GM21447 (cell line): ENCODE data around the gene SCAF4.
"Not testable (repeated sequence)": the region's sequence is repeated elsewhere in the genome, so short reads cannot be mapped to it uniquely, and the experiment has no call there.

Experiments used
- ATAC-seq: cut with Tn5 transposase; IDR thresholded peaks from one replicate; pipeline ENCODE4 v1.9.1; 2021; ENCODE audit not compliant: unreplicated experiment

The SCAF4 gene

DNA sequence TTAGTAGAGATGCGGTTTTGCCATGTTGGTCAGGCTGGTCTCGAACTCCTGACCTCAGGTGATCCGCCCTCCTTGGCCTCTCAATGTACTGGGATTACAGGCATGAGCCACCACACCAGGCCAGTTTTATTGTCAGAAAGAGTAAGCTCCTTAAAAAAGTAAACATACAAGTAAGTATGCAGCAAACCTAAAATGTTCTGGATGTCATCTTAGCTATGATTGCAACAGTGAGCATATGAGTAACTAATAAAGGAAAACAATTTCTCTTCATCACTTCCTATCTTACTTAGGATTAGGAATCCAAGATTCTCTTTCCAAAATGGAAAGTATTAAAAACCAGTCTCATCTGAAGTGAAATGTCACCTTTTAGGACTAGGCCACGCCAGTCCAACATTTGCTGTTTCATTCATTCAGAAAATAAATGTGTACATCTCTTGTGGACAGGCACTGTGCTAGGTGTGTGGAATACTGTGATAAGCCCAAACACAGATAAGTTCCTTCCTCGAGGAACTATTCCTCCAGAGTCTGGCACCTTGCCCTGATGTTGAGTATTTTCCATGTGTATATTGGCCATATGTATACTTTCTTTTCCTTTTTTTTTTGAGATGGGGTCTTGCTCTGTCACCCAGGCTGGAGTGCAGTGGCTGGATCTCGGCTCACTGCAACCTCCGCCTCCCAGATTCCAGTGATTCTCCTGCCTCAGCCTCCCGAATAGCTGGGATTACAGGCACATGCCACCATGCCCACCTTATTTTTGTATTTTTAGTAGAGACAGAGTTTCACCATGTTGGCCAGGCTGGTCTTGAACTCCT is 5.9 kb upstream of the SCAF4 start:
- not testable (repeated sequence) for ATAC-seq

DNA sequence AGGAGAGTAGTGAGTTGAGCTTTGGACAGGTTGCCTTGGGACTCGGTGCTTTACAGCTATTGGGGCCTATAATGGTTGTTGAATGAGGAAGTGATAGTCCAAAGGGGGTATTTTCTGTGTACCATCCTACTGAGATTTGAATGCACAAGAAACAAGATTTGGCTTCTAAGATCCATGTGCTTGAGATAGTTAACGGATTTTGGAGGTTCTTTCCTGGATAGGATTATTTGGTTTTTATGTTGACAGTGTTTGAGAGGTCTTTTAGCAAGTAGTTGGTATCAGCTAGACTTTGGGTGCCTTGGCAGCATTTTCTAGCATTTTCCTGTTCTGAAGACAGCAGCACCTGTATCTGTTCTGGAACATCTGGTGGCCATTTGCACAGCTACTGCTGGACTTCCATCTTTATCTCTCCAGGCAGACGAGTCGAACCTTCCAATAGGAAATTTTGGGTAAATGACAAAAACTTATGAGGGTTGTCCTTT is 3.6 kb upstream of the SCAF4 start:
- ATAC-seq = no peak

DNA sequence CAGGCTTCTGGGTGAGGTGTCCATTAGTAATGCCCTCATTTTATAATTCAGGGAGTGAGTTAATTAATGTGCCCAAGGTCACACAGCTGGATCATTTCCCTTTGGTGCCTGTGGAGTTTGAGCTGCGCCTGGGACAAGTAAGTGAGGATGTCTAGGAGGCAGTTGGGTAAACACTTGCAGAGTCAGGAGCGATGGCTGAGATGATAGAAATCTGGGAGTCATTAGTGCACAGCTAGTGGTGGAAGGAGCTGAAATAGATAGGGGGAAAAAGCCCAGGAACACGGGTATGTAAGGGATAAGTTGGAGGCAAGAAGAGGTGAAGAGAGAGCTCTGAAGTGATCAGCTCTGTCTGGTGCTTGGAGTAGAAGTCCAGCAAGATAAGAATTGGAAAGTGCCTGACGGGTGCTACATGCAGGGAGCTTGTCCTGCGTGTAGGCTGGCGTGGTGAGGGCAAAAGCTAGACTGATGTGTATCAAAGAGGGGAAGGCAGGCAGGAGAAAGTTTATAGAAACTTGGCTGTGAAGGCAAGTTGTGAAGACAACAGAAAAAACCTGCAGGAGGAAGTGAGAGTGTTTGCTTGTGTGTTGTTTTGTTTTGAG is 1.7 kb upstream of the SCAF4 start:
- ATAC-seq = no peak

DNA sequence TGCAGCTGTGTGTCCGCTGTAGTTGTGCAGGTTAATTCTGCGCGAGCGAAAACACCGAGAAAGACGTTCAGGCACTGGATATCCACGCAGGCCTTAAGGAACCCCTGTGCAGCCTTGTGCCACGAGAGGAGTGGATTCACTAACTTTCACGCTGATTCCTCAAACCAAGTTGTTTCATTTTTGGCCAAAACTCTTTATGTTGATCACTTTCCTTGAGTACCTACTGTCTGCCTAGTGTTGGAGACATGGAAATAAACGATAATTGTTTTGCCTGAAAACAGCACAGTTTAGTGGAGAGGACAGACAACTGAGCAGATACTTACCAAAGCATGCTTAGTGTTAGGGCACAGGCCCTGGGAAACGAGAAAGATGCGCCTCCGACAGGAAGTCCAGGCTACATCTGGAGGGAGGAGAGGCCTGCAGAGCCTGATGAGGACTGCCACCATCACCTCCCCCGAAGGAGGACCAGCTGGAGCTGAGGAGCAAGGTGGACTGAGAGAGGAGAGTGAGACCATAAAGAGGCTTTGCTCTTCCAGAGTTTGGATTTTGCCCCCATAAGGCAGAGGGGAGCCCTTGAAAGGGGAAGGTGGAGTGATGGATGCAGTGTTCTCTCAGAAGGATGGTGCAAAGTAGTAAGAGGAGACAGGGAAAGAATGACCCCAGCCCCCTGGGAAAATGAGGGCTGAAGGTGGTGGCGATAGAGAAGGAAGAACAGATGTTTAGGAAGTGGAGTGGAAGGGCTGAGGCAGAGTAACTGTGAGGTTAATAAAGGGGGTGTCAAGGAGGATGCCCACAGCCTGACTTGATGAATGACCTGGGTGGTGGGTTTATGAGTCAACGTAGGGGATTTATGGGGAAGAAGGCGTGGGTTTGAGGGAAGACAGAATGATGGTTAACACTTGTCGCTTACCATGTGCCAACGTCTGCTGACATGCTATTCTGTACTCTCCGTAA is 956 bp upstream of the SCAF4 start:
- no peak for ATAC-seq

DNA sequence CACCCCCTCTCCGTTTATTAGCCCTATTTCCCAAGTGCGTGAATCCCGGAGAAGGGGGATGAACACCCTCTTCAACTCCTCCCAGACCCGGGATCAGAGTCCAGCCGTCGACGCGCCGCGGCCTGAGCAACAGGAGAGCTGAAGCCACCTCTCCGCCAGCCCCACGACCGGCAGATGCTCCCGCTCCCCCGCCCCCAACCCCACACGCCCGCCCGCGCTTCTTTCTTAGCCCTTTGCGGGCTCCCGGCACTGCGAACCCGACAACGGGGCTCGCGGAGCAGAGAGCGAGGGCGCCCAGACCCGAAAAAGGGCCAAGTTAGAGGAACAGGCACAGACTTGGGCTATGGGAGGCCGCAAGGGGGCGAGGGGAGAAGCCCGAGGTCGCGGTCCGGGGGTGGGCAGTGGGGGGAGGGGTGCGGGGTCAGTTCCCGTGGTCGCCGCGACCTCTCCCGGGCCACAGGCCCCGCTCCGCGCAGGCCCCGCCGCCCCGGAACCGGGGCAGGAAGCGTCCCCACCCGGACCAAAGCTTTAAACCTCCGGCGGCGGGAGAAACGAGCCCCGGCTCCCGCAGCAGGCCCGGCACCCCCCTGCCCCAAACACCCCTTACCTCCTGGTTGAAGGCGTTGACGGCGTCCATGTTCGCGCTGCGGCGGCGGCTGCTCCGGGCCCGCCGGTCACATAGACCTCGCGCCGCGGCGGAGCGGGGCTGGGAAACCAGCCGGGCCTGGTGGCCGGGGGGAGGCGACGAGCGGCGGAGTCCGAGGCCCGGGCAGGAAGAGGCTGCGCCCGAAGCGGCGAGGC is 662 bp downstream of the SCAF4 start:
- ATAC-seq = peak; percentile 15

DNA sequence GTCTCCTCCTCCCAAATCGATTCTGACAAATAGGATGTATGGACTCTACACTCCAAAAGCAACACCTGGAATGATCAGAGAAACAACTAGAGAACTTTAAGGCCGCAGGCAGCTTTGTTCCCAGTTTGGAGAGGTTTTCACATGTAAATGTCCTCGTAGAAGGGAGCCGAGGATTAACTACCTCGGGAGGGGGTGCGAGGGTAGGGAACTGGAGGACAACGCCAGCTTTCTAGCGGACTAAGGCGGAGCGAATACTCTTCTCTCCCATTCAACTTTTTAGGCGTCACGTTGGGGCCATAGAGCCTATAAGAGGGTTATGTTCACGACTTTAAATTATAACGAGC is 1.2 kb downstream of the SCAF4 start:
- ATAC-seq = no peak

DNA sequence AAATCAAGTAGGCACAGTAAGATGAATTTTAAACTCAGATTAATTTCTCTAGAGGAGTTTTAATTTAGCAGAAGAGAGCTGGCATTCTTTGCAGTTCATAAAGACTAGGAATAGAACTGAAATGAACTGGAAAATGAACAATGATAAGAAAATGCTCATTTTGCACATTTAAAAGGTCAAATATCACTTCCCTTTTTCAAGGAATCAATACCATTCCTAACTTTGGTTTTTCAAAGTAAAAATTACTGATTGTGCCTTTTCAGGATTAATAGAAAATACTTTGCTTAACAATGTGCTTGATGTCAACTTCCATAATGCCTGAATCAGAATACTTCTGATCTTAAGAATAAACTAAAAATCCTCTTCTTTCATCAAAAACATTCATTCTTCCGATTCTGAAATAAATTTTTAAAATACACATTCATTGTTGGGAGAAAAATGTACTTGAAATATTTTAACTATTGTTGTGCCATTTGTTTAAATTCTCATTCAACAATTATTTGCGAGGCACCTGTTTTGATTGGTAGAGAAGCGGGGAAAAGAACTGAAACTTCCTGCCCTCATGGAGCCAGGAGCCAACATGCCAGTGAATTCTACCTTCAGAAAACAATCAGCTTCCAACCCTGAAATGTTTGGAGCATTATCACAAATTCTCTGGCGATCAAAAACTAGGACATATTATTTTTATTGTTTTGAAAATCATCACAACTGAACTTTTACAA is 2.1 kb downstream of the SCAF4 start:
- ATAC-seq = no peak

DNA sequence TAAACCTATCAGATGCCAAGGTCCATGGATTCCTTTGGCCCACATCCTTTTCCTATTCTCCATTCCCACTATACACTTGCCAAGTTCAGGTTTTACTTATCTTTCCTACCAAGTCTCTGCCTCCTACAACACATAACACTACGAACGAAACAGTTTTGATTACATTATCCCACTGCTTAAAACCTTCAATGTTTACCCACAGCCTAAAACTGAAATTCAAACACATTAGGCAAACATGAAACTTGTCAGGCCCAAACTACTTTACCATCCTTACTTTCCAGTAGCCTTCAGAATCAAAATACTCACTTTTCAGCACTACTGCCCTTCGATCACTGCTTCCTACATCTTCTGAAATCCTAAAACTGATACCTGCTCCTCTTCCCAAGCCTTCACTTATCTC is 3.0 kb downstream of the SCAF4 start:
- ATAC-seq = no peak

DNA sequence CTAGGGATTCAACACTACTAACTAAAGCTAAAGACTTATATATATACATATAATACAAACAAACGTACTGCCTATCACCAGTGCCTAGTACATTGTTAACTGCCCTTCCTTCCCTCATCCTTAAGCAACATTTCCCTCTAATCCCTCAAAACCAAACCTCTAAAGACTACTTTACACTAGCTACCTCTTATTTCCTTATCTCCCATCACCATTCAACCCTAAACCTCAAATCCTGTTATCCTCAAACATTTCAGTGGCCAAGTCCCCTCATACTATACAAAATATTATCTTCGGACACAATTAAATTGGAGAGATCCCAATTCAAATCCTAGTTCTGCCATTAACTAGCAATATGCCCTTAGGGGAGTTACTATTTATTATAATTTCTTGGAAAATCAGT is 3.7 kb downstream of the SCAF4 start:
- ATAC-seq = no peak

DNA sequence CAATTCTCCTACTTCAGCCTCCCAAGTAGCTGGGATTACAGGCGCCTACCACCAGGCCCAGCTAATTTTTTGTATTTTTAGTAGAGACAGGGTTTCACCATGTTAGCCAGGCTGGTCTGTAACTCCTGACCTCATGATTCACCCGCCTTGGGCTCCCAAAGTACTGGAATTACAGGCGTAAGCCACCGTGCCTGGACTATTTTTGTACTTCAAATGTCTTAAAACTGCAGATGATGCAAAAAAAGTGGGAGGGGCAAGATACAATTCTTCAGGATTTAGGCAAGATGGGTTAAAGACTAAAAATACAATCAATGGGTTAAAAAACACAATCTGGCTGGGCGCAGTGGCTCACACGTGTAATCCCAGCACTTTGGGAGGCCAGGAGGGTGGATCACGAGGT is 4.7 kb downstream of the SCAF4 start:
- ATAC-seq = no peak

DNA sequence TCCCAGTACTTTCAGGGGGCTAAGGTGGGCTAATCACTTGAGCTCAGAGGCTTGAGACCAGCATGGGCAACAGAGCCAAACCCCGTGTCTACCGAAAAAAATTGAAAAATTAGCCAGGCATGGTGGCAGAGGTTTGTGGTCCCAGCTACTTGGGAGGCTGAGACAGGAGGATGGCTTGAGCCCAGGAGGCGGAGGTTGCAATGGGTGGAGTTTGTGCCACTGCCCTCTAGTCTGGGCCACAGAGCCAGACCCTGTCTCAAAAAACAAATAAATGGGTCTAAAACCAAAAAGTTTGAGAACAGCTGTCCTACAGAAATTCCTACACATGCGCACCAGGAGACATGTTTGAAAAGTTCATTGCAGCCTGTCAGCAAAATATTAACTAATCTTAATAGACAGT is 5.5 kb downstream of the SCAF4 start:
- ATAC-seq = no peak

DNA sequence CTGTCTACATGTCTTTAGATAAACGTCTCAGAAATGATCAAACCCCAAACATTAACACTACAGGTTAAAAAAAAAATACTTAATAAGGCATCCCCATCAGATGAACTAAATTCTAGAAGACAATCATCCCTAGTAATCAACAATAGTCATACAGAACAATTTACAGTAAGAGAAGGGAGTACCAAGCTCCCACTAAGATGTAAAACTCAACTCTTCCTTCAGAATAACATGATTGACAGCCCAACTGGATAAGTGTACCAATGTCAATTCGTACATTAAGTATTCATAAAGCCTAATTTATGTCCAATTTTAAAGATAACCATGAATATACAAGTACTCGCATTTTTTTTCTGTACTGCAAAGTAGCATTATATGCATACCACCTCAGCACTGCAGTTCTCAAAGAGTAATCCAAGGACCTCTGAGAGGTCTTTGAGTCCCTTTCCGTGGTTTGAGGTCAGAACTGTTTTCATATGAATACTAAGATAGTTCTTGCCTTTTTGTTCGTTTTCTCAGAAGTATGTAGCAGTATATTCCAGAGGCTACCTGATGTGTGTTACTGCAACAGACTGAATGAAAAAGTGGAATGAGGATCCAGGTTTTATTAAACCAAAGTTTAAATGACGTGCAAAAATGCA is 6.6 kb downstream of the SCAF4 start:
- ATAC-seq = no peak

DNA sequence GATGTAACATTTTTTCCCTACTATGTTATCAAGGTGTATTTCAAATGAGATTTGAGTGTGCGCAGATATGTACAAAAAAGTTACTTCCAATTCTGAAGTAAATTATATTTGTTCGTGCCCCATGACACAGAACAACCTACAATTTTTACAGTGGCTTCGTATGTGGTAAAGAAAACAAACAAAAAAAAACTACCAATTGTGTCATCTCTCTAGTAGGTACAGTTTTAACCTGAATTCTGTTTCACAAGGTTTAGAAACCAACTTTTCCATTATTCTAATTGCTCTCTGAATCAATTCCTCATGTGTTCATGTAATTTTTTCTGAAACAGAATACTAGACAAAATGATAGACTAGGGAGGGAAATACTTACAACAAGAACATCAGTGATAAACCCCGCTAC is 7.4 kb downstream of the SCAF4 start:
- no peak for ATAC-seq

DNA sequence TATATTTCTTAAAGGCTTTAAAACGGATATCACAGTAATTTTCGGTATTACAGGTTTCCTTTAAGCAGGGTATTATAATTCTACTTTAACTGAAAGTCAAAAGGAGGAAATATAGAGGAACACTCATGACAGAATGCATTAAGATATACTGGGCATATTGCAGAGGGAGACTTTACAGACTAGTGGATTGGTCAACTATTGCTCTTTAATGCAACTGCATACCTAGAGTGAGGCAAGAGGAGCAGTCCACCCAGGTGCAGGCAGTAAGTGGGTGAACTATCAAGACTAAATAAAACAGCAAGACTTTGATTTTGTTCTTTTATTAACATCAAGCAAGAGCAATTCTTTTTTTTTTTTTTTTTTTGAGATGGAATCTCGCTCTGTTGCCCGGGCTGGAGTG is 10.5 kb downstream of the SCAF4 start:
- ATAC-seq = no peak

DNA sequence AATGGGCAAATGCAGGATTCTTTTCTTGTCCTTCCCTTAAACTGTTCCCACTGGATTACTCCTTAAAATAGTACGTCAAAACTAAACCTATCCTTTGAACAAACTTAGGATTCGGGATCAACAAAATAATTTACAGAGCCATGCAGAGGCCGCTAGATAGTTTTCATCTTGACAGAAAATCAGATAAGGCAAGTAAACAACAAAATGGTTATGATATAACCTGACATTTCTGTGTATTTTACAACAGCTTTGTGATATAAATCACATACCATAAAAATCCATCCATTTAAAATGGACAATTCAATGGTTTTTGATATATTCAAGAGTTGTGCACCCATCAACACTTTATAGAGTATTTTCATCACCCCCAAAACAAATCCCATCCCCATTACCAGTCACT is 11.2 kb downstream of the SCAF4 start:
- no peak for ATAC-seq

DNA sequence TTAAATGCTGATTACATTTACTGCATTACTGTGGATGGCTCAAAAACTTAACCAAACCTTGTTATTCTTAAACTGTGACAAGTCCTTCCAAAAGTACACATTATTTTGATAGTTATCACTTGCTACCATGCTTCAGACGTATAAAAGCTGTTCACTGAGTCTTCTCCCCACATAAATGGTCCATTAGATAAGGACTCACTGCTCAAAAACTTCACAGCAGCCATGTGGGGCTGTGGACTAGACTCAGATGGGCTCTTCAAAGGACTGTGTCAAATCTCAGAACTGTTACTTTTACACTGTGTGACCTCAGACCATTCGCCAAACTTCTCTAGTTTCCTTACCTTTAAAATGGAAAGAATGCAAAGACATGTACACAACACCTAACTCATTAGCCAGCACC is 11.6 kb downstream of the SCAF4 start:
- no peak for ATAC-seq

DNA sequence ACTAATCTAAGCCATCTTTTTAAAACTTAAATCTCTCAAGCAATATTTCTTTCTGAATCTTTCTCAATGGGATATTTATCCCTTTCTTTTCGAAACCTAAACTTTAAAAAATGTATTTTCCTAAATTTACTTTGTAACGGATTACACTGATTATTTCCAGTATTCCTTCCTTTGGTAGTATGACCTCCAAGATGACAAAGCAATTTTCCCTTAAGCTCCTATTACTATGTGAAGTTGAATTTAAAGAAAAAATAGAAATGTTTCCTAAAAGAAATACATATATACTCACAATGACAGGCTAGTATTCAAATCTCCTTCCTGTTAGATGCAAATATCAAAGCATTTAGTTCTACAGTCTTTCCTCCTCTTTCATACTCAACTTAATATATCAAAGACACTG is 15.8 kb downstream of the SCAF4 start:
- ATAC-seq = no peak

DNA sequence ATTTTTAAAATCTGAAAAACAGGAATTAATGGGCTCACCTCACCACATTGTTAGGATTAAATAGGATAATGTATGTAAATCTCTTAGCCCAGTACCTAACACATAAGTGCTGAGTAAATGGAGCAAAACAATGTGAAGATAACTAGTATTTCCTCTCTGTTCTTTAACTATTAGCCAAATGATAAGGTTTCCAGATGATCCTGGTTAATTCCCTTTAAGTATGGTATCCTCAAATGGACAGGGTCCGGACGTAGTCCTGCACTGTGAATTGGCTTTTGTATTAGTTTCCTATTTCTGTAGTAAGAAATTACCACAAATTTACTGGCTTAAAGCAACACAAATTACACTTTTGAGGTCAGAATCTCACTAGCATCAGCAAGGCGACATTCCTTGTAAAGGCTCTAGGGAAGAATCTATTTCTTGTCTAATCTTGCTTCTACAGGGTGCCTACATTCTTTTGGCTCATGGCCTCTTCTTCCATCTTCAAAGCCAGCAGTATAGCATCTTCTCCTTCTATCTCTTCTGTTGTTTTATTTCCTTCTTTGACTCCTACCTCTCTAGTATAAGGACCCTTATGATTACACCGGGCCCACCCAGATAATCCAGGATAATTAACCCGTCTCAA is 17.1 kb downstream of the SCAF4 start:
- no peak for ATAC-seq

DNA sequence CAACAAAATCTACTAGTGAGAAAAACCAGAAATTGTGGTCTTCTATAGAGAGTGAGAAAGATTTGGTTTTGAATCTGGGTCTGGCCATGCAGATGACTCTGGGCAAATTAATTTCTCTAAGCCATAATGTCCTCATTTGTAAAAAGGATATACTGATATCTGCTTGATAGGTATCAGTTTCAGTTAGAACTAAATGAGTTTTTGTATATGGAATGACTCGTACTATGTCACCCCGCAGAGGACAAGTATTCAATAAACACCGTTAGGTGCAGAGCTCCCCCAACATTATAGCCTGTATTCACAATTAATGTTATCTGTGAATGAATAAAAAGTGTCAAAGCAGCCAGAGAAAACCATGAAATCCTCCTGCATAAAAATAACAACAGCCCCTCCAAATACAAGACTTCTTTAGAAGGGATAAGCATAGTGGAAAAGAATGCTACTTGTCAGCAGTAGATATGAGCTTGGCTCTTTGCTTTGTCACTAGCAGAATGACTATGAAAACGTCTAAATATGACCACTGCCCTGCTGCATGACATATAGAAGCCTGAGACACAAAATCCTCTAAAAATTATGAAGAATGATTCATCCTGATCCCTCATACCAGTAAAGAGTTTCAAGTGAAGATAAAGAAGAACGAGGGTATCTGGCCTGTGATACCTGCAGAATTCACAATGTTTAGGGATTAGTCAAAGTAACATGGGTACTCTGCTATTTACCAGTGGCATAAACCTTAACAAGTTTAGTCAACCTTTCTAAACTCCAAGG is 17.8 kb downstream of the SCAF4 start:
- ATAC-seq = no peak
